ENCODE measurements around the gene CUL9. TPM values are rescaled to one million over a fixed set of nuclear protein-coding genes. Genes with fewer than 3 reads are reported as not detected.

Gene CUL9
- total and polyA plus RNA-seq, 4 donors: 19.7 to 45.6 (median 35.5) TPM

DNA sequence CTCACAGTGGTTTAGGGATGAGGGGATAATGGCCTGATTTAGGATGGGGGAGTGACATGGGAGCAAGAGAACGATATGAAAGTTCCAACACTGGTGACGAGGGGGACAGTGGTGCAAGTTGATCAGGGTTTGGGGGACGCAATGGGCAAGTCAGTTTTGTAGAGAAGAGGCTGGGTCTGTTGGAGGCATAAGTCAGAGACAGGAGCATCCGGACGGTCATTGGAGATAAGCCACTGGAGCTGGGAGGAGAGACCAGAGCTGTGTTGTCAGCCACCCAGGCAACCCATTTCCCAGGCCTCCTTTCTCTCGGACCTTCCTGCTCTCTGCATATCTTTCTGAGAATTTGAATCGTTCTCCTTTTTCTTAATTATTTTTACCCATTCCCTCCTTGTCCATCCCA is 37.8 kb downstream of the CUL9 start:
- Histone ChIP-seq H3K27ac (ENCODE audit: low read depth in 1 of 2, low read length in 1 of 2) (no peak overlapping the region), H3K4me3 (no peak overlapping the region), H3K9me3 (ENCODE audit: control insufficient read depth in 4 of 4, insufficient read depth in 3 of 4, low read length in 3 of 4) (no peaks in the 10 kb centered on the region), H3K4me1 (ENCODE audit: control insufficient read depth in 5 of 5, insufficient read depth in 5 of 5, low read length in 5 of 5) (peaks cover 0 to 4% (median 0%) of the 10 kb centered on the region in 5 donors), H3K9ac (ENCODE audit: insufficient read depth in 1 of 2, low read length in 2 of 2) (no peak overlapping the region), H3K36me3 (ENCODE audit: control insufficient read depth in 4 of 4, insufficient read depth in 4 of 4, low read length in 4 of 4) (peaks cover 4 to 32% (median 11%) of the 10 kb centered on the region in 4 donors), H3K27me3 (ENCODE audit: control insufficient read depth in 3 of 3, insufficient read depth in 3 of 3, low read length in 2 of 3) (no peaks in the 10 kb centered on the region)
- ATAC-seq (ENCODE audit: insufficient read depth, low FRiP score): no peak
- TF ChIP-seq, protein P1, sequence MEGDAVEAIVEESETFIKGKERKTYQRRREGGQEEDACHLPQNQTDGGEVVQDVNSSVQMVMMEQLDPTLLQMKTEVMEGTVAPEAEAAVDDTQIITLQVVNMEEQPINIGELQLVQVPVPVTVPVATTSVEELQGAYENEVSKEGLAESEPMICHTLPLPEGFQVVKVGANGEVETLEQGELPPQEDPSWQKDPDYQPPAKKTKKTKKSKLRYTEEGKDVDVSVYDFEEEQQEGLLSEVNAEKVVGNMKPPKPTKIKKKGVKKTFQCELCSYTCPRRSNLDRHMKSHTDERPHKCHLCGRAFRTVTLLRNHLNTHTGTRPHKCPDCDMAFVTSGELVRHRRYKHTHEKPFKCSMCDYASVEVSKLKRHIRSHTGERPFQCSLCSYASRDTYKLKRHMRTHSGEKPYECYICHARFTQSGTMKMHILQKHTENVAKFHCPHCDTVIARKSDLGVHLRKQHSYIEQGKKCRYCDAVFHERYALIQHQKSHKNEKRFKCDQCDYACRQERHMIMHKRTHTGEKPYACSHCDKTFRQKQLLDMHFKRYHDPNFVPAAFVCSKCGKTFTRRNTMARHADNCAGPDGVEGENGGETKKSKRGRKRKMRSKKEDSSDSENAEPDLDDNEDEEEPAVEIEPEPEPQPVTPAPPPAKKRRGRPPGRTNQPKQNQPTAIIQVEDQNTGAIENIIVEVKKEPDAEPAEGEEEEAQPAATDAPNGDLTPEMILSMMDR (IDR thresholded peaks at IDR 0.05; ENCODE audit: control extremely low read depth, extremely low read depth): no peak
- WGBS, 2 donors: 88 to 92% methylated on average over 7 of the region's 7 CpGs
- DNase-seq: no peak

- no peak overlapping the region for H3K4me3 ChIP-seq
- 94 to 95% methylated on average over 15 to 16 of the region's 16 CpGs for WGBS, 2 donors
- peaks cover 4 to 32% (median 11%) of the 10 kb centered on the region in 4 donors for H3K36me3 ChIP-seq (ENCODE audit: control insufficient read depth in 4 of 4, insufficient read depth in 4 of 4, low read length in 4 of 4)
- H3K27ac ChIP-seq (ENCODE audit: low read depth in 1 of 2, low read length in 1 of 2): no peak overlapping the region
- TF ChIP-seq, protein P1 (IDR thresholded peaks at IDR 0.05; ENCODE audit: control extremely low read depth, extremely low read depth): no peak
- ATAC-seq (ENCODE audit: insufficient read depth, low FRiP score) (no peak), DNase-seq (no peak)
- peaks cover 0 to 4% (median 0%) of the 10 kb centered on the region in 5 donors for H3K4me1 ChIP-seq (ENCODE audit: control insufficient read depth in 5 of 5, insufficient read depth in 5 of 5, low read length in 5 of 5)
- H3K9ac ChIP-seq (ENCODE audit: insufficient read depth in 1 of 2, low read length in 2 of 2): no peak overlapping the region
- no peaks in the 10 kb centered on the region for H3K27me3 ChIP-seq (ENCODE audit: control insufficient read depth in 3 of 3, insufficient read depth in 3 of 3, low read length in 2 of 3)
- no peaks in the 10 kb centered on the region for H3K9me3 ChIP-seq (ENCODE audit: control insufficient read depth in 4 of 4, insufficient read depth in 3 of 4, low read length in 3 of 4)
Observed at GRCh38 chr6:43220439-43220951, 38.5 kb downstream of the CUL9 start.

- no peaks in the 10 kb centered on the region for H3K27me3 ChIP-seq (ENCODE audit: control insufficient read depth in 3 of 3, insufficient read depth in 3 of 3, low read length in 2 of 3)
- no peak overlapping the region for H3K27ac ChIP-seq (ENCODE audit: low read depth in 1 of 2, low read length in 1 of 2)
- no peak for DNase-seq
- no peak overlapping the region for H3K9ac ChIP-seq (ENCODE audit: insufficient read depth in 1 of 2, low read length in 2 of 2)
- H3K9me3 ChIP-seq (ENCODE audit: control insufficient read depth in 4 of 4, insufficient read depth in 3 of 4, low read length in 3 of 4): no peaks in the 10 kb centered on the region
- ATAC-seq (ENCODE audit: insufficient read depth, low FRiP score): no peak
- no peak overlapping the region for H3K4me3 ChIP-seq
- peaks cover 0 to 4% (median 0%) of the 10 kb centered on the region in 5 donors for H3K4me1 ChIP-seq (ENCODE audit: control insufficient read depth in 5 of 5, insufficient read depth in 5 of 5, low read length in 5 of 5)
- TF ChIP-seq, protein P1 (IDR thresholded peaks at IDR 0.05; ENCODE audit: control extremely low read depth, extremely low read depth): no peak
- 87 to 89% methylated on average over 20 of the region's 20 CpGs for WGBS, 2 donors
- H3K36me3 ChIP-seq (ENCODE audit: control insufficient read depth in 4 of 4, insufficient read depth in 4 of 4, low read length in 4 of 4): peaks cover 3 to 26% (median 10%) of the 10 kb centered on the region in 4 donors
Observed at GRCh38 chr6:43221046-43221972, 39.3 kb downstream of the CUL9 start.

All from lung (tissue), 12 donors.